Choroid plexus epithelial cell (primary cell): Measurements from ENCODE around the gene HOXD11.

Experiments
- DNase-seq: peaks from one replicate; pipeline ENCODE4 v3.0.0-alpha.2; 2010; ENCODE audit warnings: low read depth
- H3K4me3 ChIP-seq: 2 replicates; pipeline ENCODE4 v1.5.1; 2011; ENCODE audit warnings: low read depth, mild to moderate bottlenecking, control low read depth, low read length, moderate library complexity
- CTCF ChIP-seq: conservative IDR thresholded peaks from 2 replicates; pipeline ENCODE4 v1.5.1; 2011; ENCODE audit warnings: low read depth, mild to moderate bottlenecking, control low read depth, inconsistent platforms, low read length, moderate library complexity

HOXD11 gene

GRCh38 chr2:176150584-176151441 lies 43.7 kb downstream of the HOXD11 start:
- DNase-seq = no peak
- no peak for TF ChIP-seq CTCF
- H3K4me3 ChIP-seq = no peak overlapping the region

- no peak for TF ChIP-seq CTCF
- no peak within 1 kb of the TSS for H3K4me3 ChIP-seq
- DNase-seq = no peak
Measured at GRCh38 chr2:176151442-176152287, 44.6 kb downstream of the HOXD11 start, which contains the start of gene HOXD4. Gene HOXD4 (plus strand): TSS chr2:176151550. CDS start chr2:176151634, 84 bp downstream.

DNA sequence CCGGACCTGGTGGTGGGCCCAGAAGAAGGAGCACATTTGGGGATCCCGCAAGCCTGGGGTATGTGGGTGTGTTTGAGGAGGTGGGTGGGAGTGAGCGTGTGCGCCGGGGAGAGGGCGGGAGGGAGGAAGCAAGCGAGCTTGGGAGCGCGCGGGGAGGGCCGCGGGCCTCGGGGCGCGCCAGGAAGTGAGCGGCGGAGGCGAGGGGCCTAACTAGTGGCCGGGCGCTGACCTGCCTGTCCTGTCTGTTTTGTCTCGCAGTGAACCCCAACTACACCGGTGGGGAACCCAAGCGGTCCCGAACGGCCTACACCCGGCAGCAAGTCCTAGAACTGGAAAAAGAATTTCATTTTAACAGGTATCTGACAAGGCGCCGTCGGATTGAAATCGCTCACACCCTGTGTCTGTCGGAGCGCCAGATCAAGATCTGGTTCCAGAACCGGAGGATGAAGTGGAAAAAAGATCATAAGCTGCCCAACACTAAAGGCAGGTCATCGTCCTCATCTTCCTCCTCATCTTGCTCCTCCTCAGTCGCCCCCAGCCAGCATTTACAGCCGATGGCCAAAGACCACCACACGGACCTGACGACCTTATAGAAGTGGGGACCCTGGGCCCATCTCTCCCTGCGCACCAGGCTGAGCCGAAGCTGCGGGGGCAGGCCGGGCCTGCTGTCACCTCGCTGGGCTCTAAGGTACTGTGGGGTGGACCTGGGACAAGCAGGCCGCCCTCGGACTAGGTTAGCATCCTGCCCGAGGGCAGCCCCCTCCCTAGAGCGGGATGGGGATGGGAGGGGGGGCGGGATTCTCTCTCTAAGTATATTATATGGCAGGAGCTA lies 45.5 kb downstream of the HOXD11 start:
- DNase-seq = no peak
- no peak for TF ChIP-seq CTCF
- no peak overlapping the region for H3K4me3 ChIP-seq

DNA sequence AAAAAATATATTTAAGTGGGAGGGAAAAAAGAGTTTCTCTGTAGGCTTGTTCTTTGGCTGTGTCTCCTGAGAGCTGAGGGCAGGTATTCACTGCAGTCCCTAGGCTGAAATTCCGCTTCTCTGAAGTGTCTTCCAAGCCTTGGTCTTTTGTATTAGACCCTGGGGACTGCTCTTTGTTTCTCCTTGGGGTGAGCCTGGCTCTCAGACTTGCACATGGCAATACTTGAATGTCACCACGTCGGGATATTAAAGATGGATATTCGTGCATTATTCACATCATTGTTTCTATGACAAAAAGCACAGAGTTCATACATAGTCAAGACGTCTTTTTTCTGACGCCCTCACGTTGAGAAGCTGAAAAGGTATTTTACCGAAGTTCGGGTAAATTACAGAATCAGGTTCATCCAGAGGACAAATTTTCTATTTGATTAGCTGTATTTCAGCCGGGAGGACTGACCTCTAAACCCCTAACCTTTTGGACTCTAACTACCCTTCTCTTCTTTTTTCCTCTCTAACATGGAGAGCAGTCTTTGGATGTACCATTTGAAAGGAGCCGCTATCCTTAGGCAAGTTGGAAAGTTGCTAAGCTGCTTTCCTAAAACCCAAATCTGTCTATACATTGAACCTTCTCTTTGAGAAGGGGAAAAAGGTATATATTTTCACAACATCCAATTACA lies 47.6 kb downstream of the HOXD11 start:
- TF ChIP-seq CTCF = no peak
- no peak overlapping the region for H3K4me3 ChIP-seq
- DNase-seq = no peak

GRCh38 chr2:176155356-176156044 lies 48.4 kb downstream of the HOXD11 start:
- no peak for DNase-seq
- no peak overlapping the region for H3K4me3 ChIP-seq
- no peak for TF ChIP-seq CTCF

- no peak overlapping the region for H3K4me3 ChIP-seq
- TF ChIP-seq CTCF = no peak
- no peak for DNase-seq
Measured at GRCh38 chr2:176156301-176156806, 49.3 kb downstream of the HOXD11 start.
